ENCODE data around the gene SPNS2. TPM values are rescaled to one million over a fixed set of nuclear protein-coding genes. Genes with fewer than 3 reads are reported as not detected.
A peak's percentile ranks its signal among the peaks of the same experiment; 100 is the strongest.

The SPNS2 gene
- total RNA-seq, 1 experiment from 2014 or later: not detected

DNA sequence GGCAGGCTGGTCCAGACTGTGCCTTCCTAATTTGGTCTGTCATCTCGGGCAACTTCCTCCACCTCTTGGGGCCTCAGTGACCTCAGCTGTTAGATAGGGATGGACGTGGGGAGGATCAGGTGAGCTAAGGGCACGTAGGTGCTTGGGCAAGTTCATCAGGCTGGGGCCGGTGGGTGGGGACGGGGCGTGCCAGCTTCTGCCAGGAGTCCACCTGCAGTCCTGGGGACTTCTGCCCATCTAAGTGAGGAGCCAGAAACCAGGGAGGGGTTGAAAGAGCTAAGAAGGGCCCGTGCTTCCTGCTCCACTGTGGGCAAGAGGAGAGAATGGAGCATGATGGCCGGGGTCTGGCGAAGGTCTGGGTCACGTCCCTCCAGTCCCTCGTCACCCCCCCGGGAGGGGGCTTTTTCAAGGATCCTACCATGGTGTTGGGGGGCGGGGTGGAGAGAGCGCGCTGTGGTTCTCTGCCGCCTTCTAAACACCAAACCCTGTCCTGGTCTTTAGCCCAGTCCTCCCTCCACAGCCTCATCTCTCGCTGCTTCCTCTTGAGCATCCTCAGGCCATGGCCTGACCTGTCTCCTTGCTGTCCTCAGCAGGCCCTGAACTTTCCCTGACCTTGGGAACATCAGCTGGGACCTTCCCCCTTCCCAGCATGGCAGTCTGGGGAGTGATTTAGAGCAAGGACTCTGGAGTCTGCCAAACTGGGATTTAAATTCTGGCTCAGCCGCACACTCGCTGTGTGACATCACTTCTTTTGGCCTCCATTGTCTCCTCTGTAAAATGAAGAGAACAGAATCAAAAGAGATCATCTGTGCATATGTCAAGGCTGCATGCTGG is 21.6 kb downstream of the SPNS2 start:
- no peak for DNase-seq (ENCODE audit: low read depth)

DNA sequence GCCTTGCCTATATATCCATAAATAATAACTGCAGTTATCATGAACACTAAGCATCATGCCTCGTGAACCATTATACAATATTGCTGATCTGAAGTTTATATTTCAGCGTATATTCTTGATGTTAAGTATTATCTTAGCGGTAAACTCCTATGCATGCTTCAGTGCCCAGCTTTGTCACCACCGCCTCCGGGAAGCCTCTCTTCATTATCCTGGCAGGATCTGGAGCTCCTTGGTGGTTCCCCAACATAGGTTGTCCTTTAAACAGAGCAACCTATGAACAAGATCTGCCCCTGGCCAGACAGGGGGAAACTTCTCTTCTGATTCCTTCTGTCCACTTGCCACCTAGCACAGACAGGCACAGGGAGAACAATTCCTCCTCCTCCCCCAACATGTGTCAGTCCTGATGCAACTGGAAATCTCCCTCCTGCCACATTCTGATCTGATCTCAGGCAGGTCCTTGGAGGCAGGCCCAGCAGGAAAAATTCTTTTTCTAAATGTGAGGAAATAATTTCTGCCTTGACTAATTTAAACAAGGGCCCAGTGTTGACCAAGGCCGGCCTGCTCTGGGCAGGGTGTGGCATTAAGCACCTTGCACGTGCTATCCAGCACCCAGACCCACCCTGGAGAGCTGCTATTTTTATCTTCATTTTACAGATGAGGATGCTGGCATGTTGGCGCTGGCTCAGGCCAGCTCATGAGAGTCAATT is 22.4 kb downstream of the SPNS2 start:
- no peak for DNase-seq (ENCODE audit: low read depth)

- no peak for DNase-seq (ENCODE audit: low read depth)
Measured at GRCh38 chr17:4522661-4523060, 24.0 kb downstream of the SPNS2 start.

DNA sequence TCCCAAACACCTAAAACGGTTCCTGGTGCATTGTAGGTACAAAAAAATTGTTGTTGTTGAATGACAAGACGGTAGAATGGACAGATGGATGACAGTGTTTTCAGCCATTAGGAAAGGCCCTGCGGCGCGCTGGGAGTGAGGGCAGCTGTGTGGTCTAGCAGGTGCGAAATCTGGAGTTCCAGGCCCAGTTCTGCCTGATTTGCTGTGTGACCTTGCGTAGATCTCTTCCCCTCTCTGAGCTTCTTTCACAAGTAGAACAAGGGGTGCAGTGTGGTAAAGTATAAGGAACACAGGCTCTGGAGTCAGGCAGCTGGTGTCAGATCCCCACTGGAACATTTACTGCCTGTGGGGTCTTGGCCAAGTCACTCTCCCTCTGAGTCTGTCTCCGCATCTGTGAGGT is 25.3 kb downstream of the SPNS2 start:
- DNase-seq (ENCODE audit: low read depth): no peak

DNA sequence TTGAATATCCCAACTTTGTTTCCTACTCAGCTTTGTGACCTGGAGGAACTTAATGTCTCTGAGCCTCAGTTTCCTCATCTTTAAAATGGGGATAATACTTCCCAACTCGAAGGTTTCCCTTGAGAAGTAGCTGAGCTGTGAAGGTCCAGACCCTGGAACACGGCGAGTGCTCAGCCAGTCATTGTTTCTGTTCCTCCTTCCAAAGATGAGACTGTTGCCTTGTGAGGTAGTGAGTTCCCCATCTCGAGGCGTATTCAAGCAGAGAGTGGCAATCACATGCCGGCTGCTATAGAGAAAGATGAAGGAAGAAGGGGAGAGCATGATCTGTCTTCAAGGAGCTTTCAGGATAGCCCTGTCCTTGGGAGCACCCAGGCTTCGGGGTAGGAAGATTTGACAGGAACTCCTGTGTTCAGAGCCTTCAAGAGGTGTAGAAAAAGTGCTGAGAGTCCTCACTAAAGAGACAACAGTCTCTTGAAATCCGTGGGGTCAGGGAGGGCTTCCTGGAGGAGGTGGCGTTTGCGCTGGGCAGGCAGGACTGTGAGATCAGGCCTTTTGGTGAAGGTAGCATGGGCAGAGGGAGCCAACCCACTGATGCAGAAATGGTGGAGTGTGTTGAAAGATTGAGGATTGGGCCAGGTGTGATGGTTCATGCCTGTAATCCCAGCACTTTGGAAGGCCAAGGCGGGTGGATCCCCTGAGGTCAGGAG is 27.2 kb downstream of the SPNS2 start:
- DNase-seq (ENCODE audit: low read depth): no peak

DNA sequence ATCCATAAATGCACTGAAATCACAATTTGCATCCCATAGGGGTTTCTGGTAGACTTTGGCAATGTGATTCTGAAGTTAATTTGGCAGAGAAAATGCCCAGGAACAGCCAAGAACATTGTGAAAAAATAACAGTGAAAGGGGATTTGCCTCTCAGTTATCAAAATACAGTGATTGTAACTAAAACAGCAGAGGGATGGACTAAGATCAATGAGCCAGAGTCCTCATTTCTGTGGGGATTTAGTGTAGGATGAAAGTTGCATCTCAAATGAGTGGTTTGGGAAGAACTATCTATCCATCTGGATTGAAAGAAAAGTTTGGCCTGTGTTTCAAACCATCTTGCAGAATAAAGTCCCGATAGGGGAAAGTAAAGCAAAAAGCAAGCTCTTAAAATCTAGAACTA is 28.5 kb downstream of the SPNS2 start:
- no peak for DNase-seq (ENCODE audit: low read depth)

- no peak for DNase-seq (ENCODE audit: low read depth)
Measured at GRCh38 chr17:4527566-4528125, 29.0 kb downstream of the SPNS2 start.

DNA sequence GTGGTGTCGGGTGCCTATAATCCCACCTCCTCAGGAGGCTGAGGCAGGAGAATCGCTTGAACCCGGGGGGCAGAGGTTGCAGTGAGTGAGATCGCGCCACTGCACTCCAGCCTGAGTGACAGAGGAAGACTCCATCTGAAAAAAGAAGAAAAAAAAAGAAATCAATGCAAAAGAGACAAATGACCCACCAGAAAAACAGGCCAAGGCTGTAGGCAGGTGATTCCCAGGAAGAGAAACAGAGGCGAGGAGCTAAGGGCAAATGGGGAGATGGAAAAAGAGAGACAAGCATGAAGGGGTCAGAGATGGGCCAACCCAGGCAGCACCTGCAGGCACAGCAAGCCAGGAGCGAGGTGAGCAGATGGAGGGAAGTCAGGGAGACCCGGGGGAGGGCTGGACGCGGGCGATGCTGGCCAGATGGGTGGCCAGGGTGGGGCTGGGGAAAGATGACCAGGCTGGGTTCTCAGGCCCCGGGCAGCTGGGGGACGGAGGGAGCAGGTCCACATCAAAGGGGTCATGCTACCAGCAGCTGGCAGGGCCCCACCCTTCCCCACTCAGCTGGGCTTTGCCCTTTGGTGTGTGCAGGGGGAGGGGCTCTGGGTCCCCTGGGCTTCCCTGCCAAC is 31.0 kb downstream of the SPNS2 start:
- no peak for DNase-seq (ENCODE audit: low read depth)

DNA sequence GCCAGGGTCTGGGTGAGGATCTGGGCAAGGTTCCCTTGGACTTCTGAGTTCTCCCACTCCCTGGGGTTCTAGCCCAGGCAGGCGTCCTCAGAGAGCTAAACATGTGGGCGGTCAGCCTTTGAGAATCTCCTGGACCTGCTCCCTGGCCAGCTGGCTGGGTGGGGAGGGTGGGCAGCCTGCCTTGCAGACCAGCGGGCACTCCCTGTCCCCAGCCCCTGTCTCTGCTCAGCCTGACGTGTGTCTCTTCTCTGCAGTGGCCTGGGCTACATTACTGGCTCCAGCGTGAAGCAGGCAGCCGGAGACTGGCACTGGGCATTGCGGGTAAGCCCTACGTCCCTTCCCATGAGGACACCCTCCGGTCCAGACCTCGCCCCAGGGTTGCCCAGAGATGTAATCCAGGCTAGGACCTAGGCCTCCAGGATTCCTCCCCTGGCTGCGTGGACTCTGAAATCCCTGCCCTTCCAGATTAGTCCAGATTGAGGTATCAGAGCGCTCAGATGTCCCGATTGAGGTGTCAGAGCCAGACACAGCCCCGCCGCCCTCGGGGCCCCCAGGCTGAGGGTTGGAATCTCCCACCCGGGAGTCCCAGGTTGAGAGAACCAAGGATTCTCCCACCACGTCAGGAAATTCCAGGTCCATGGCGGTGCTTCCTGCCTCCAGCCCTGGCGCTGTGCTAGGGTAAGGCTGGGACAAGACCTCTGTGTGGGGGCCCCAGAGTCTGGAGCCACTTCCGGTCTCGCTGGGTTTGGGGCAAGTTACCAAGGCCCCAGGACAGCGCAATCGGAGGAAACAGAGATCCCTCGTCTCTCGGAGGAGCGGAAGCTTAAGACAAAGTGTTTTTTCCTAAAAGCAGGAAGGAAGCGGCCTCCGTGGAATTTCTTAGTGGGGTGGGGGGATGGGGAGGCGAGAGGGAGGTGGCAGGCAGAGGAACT is 32.4 kb downstream of the SPNS2 start:
- DNase-seq (ENCODE audit: low read depth): peak; percentile 57

GRCh38 chr17:4531988-4532736 is 33.5 kb downstream of the SPNS2 start:
- no peak for DNase-seq (ENCODE audit: low read depth)

GRCh38 chr17:4532860-4533522 is 34.3 kb downstream of the SPNS2 start:
- no peak for DNase-seq (ENCODE audit: low read depth)

DNA sequence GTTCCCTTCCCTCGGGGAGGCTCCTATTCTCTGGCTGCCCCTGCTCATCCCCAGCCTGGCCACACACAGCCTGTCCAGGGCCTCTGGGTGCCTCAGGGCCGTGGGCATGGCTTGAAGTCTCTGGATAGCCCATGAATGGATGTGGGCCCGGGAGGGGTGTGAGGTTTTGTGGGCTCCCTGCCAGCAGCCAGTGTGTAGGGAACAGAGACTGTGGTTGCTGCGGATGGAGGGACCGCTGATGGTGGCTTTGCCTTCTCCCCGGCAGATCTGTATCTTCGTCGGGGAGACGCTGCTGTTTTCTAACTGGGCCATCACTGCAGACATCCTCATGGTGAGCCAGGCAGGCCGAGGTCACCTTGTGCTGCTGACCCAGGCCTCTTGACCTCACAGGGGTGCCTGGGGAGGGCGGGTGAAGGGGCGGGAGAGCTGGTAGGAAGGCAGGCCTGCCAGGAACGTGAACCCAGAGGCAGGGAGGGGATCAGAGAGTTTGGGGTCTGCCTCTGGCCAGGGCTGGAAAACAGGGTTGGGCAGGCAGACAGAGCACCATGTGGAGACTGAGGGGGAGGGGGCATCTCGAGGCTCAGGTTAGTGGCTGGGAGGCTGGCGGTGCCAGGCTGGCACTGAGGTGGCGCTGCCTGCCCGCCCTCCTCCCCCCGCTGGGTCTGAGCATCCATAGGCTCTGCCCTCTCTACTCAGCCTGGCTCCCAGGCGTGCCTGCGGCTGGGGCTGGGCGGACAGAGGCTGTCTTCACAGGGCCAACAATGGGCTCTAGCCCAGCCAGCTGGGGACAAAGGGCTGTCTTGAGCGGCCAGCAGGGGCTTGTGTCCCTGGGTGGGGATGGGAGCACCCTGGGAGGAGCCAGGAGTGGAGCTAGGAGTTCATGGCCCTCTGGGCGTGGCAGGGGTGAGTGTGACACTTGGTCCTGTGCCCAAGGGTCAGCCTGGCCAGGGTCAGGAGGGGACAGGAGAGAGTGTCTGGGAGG is 35.1 kb downstream of the SPNS2 start:
- peak; percentile 62 for DNase-seq (ENCODE audit: low read depth)

GRCh38 chr17:4534515-4534914 is 35.8 kb downstream of the SPNS2 start:
- DNase-seq (ENCODE audit: low read depth): no peak

DNA sequence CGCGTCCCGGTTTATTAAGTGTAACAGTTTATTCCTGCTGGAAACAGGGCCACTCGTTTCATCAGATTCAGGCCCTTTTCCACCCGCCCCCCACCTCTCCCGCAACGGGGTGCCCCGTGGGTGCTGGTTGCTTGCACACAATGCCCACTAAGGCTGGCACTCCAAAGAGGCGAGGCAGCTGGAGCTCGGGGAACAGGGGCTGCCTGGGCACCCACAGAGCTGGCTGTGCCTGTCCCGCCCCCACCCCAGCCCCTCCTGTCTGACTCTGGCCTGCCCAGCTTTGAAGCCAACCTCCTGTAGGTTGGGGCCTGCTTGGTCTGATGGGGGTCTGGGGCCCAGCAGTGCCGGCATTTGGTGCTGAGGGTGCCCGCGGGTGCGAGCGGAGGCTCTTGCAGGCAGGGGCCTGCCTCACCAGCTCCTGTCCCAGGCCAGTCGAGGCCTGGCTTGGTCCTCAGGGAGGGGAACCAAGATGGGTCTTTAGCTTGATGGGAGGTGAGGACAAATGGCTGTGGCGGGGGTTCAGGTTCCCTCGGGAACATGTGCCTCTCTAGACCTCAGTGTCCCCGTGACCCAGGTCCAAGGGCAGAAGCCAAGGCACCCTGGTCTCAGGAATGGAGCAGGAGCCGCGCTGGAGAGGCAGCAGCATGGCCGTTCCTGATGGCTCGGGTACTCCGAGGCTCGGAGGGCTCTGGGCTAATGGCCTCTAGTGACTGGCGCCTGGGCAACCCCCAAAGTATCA is 36.4 kb downstream of the SPNS2 start:
- no peak for DNase-seq (ENCODE audit: low read depth)

- DNase-seq (ENCODE audit: low read depth): no peak
Measured at GRCh38 chr17:4535667-4536258, 37.1 kb downstream of the SPNS2 start.

DNA sequence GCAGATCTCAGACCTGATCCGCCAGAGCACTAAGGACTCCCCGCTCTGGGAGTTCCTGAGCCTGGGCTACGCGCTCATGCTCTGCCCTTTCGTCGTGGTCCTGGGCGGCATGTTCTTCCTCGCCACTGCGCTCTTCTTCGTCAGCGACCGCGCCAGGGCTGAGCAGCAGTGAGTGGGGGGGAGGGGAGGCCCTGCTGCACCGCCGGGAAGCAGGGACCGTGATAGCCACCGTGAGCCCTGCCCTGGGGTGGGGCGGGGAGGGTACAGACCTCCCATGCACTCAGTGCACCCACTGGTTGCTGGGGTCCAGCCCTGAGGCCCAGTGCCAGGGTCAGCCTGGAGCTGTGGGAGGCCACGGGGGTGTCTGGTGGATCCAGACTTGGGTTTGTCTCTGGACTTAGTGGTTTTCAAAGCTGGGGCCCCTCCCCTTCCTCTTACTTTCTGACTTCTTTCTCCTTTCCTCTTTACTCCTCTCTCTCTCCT is 37.6 kb downstream of the SPNS2 start:
- DNase-seq (ENCODE audit: low read depth): peak; percentile 72
